Endometrium (tissue), 2 donors: Measurements from ENCODE around the gene TPD52L1.
"Not testable (repeated sequence)": the region's sequence is repeated elsewhere in the genome, so short reads cannot be mapped to it uniquely, and the experiment has no call there.

ENCODE experiments used
- FAIRE-seq: peaks from 2 replicates; lab custom pipeline; 2012; peaks lifted over from hg19 to GRCh38; lab: Jason Lieb, UNC
- donor health status: control.
- donor health status: control.

Gene TPD52L1

DNA sequence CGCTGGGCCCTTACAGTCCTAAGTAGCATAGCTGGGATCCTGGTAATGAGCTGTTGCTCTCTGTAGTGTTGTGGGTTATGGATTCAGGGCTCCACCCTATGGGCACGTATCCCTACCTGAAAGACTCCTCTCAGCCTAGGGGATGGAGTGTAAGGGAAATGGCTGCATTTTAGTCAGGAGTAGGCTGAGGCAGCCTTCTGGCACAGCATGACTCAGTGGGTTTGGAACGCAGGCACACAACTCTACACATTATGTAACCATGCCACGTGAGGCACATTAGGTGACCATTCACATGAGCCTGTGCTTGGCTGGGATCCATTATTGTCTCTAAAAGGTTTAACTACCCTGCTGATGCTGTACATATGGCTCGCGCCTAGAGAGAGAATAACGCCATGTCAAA lies 120.4 kb downstream of the TPD52L1 start:
- no peak for FAIRE-seq

DNA sequence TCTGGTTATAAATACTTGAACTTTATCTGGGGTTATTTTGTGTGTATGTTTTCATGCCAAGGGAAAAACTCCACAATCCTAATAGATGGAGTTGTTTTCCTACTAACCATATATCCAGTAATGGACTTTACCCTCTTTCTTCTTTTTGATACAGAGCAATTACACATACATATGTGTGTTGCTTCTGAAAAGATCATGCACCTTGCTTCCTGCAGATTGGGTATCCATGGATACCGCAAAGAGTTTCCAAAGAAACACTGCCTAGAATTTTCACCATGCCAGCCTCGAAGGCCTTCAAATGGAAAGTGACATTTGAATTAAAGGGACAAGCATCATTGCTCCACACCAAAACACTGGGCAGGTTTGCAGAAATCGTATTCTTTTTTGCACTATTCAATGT lies 121.4 kb downstream of the TPD52L1 start:
- FAIRE-seq = no peak

DNA sequence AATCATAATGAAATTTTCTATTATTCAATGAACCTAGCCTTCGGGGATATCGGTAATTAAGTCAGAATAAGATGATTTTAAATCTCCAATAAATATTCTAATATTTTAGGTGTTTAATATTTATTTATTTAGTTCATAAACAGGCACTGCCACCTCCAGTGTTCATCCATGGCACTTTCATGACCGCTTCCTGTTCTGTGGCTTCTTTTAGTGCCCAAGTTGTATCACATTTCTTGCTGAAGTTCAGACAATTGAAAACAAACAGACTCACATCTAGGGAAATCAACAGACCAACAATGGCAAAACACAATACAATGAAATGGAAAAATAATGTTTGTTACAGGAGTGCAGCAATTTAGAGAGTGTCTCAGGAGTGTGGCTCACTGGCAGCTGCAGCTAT lies 122.2 kb downstream of the TPD52L1 start:
- FAIRE-seq = no peak

DNA sequence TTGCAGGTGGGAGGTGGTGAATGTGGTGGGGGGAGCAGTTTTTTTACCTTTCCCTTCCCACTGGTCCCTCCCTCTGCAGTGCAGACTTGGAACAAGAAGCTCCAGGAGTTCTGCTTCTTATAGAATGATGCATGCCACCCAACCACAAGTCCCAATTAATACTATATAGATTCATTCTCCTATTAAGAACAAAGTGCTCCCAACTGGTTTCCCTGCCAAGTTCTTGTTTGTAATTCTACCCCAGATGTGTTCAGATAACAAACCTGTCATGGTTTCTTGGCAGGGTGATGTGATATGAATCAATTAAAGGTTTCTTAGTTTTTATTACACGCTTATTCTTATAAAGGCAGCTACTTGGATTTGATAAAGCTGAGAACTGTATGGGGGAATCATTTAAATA lies 124.3 kb downstream of the TPD52L1 start:
- FAIRE-seq = no peak

DNA sequence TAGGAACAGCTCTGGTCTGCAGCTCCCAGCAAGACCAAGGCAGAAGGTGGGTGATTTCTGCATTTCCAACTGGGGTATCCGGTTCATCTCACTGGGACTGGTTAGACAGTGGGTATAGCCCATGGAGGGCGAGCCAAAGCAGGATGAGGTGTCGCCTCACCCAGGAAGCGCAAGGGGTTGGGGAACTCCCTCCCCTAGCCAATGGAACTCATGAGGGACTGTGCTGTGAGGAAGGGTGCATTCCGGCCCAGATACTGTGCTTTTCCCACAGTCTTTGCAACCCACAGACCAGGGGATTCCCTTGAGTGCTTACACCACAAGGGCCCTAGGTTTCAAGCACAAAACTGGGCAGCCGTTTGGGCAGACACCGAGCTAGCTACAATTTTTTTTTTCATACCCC lies 126.4 kb downstream of the TPD52L1 start:
- FAIRE-seq = no peak

DNA sequence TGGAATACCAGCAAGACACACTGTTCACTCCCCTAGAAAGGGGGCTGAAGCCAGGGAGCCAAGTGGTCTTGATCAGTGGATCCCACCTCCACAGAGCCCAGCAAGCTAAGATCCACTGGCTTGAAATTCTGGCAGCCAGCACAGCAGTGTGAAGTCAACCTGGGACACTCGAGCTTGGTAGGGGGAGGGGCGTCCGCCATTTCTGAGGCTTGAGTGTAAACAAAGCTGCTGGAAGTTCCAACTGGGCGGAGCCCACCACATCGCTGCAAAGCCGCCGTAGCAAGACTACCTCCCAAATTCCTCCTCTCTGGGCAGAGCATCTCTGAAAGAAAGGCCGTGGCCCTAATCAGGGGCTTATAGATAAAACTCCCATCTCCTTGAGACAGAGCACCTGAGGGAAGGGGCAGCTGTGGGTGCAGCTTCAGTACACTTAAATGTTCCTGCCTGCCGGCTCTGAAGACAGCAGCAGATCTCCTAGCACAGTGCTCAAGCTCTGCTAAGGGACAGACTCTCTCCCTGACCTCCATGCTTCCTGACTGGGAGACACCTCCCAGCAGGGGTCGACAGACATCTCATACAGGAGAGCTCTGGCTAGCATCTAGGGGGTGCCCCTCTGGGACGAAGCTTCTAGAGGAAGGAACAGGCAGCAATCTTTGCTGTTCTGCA lies 126.9 kb downstream of the TPD52L1 start:
- FAIRE-seq = not testable (repeated sequence)

DNA sequence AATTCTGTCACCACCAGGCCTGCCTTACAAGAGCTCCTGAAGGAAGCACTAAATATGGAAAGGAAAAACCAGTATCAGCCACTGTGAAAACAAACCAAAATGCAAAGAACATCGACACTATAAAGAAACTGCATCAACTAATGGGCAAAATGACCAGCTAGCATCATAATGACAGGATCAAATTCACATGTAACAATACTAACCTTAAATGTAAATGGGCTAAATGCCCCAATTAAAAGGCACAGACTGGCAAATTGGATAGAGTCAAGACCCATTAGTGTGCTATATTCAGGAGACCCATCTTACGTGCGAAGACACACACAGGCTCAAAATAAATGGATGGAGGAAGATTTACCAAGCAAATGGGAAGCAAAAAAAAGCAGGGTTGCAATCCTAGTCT lies 128.9 kb downstream of the TPD52L1 start:
- not testable (repeated sequence) for FAIRE-seq

DNA sequence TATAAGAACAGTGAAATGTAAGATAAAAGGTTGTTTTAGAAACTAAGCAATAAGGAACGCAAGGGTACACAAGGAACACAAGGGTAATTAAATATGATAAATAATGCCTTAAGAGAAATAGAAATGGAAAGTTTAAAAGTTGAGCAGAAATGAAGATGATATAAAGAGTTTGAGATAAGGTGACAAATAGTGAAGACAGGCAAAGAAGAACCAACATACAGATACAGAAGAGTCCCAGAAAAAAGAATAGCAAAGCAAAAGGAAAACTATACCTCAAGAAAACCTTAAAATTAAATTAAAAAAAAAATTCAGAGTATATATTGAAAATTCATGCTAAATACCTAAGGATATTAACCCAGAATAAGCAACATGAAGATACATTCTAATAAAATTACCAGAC lies 131.8 kb downstream of the TPD52L1 start:
- FAIRE-seq = no peak

DNA sequence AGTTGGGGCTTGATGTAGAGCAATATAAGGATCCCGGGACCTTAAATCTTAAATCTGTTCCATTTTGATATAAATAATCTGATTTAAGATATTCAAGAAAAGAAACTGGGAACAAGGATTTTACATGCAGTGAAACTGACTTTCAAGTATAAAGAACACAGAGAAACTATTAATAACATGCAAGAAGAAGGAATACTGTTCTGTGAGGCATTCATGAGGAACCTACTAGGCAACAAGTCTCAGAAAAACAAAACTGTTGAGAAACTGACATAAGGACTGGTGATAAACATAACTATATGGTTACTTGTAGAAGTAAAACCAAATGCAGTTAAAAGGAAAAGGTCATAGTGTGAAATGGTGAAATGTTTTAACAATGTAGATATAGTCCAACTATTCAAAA lies 132.4 kb downstream of the TPD52L1 start:
- no peak for FAIRE-seq

DNA sequence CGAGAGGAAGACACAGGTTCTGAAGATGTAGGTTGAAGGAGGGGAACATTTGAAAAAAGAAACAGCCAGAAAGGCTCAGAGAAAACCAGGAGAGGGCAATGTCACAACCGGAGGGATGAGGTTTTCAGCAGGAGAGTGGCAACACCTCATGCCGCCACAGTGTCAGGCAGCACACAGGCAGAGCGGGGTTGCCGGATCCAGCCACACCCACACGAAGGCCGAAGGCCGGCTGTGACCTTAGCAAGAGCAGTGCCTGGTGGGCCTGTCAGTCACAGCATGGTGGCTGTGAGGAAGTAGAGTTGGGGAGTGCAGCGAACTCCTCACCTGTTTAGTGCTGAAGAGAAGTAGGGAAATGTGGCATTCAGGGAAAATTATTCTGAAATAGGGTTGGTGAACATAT lies 134.1 kb downstream of the TPD52L1 start:
- FAIRE-seq = no peak

DNA sequence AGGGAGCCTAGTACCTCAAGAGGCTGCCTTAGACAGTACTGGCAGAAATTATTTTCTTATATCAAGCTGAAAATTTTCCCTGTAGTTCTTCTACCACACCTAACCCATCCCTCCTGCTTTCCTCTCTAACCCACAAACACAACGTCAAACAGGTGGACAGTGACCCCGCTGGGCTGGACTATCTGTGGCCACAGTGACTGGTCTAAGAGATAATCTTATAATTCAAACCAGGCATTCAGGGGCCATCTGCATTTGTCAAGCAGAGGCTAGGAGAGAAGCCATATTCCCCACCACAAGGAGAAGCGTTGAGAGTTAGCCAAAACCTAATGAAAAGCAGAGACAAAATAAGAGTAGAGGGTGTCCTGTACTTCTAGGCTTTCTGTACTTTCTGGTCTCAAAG lies 140.0 kb downstream of the TPD52L1 start:
- FAIRE-seq = no peak

DNA sequence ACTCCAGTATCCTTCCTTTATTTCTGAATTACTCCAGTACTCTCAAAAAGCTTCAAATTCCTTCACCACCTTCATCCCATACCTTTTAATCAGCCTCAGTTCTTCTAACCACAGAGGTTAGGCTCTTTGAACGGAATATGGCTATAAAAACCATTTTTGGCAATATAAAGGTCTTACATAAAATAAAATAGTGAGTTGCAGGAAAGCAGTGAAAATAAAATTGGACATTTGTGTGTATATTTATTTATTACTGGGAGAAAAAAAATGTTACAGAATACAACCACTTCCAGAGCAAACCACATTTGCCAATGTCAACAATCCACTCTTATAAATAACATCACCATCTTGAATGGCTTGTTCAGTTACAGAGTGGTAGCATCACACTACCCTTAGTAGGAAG lies 140.5 kb downstream of the TPD52L1 start:
- FAIRE-seq = no peak

DNA sequence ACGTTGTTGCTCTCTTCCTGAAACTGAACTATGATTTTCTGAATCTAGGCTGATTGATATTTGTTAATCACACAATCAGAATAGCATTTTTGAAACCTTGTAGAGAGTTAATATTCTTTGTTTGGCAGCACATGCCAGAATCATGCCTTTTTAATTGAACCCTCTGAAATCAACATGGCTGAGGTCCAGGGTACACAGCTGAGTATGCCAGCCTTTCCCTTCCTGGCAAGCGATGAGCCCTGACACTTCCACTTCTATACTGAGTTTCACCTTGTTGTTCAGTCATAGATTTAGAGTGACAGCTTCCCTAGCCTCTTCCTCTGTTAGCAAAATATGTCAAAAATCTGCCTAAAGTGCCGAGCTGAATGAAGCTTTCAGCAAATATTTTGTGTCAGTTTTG lies 141.4 kb downstream of the TPD52L1 start:
- no peak for FAIRE-seq

DNA sequence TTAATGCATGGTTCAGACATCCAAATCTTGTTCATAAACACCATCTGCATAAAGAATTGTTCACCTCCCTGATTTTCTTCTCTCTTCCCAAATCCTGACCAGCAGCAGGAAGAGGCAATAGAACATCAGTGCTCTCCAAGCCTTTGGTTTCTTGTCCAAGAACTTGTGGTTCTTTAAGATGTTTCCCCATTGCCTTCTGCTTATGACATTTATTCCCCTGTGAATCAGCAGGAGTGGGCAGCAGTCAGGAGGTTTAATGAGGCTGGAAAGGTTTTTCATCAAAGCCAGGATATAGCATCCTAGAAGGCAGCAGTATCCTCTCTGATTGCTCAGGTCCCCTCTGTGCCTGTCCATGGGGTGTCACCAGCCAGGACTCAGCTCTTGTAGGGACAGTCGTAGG lies 142.9 kb downstream of the TPD52L1 start:
- FAIRE-seq = no peak

DNA sequence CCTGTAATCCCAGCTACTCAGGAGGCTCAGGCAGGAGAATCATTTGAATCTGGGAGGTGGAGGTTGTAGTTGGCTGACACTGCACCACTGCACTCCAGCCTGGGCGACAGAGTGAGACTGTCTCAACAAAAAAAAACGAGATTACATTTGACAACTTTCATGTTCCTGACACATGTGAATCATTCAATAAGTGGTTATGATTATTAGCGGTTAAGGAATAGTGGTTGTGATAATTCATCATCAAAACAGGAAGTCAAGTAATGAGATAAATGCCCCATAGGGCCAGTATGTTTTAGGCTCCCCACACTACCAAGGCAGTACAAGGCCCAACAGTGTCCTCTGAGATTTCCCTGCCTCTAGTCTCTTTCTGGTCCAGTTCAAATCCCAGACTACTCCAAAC lies 145.7 kb downstream of the TPD52L1 start:
- no peak for FAIRE-seq

DNA sequence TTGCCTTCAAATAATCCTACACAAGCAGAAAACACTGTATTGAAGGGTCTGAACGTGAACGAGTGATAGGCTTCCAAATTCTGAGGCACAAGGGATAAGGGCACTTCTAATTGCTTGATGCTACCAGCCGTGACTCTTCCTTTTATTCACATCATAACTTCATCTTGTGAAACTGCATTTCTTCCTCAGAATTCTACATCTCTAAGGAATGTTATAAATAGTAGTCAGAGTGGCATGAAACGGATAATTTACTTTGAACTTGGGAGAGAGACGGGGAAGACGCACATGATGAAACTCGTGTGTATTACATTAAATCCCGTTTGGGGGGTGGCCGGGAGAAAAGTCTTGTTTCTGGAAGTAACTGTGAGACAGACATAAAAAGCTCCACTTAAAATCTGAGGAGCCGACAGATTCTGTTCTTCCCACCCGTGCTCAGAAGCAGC lies 147.4 kb downstream of the TPD52L1 start:
- no peak for FAIRE-seq

DNA sequence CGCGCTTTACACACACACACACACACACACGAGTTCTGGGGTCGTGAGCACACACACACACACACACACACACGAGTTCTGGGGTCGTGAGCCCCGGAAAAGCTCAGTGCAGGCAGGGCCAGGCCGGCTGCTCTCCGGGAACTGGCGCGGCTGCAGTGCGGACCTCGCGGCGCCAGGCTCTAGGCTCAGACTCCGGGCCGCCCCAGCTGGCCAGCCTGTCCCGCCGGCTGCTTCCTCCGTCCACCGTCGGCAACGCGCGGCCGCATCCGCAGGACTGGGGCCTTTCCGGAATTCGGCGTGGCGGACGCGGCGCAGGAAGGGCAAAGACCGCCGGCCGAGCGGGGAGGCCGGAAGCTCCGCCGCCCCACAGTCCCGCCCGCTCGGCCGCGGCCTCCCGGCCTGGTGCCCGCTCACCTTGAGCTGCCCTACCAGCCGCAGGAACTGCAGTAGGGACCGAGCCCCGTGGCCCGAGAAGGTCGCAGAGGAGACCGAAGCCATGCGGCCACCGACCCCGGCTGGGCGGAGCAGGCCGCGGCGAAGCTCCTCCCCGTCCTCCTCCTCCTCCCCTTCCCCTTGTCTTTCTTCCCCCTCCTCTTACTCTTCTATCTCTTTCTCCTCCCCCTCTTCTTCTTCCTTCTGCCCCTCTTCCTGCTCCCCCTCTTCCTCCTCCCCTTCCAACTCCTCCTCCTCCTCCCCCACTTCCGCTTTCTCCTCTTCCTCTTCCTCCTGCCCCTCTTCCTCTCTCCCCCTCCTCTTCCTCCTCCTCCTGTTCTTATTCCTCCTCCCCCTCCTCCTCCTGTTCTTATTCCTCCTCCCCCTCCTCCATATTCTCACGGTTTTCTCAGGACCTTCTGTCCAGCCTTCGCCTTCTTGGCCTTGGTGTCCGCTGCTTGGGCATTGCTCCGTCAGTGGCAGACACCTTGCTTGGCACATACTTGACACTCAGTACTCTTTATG lies 148.1 kb downstream of the TPD52L1 start, which contains the start of gene HDDC2:
Gene HDDC2 (minus strand): TSS at position 533 of the 957 bp plus-strand sequence. CDS start 35 bp downstream, at position 498.
- no peak for FAIRE-seq

DNA sequence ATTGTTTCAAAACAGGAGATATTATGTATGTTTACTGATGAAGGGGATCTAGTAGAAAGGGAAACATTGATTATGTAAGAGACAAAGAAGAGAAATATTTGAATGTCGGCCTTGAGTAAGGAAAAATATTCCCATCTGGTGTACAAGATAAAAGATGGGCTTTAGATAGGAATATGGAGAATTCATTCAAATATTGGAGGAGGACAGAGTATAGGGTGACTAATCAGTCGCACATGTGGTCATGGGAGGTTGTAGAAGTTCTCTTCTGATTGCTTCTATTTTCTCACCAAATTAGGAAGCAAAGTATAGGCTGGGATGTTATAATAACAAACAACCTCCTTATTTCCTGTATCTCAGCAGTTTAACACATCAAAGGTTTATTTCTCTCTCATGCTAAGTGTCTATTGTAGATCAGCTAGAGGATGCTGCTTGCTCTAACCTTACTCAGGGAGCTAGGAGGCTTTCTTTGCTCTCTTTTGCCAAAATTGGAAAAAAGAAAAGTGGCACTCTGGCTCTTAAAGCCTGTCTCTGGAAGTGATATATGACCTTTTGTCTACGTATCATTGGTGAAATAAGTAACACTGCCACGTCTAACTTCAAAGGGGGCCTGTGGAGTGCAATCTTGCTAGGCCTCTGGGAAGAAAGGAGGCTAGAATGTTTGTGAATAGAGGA lies 149.4 kb downstream of the TPD52L1 start:
- no peak for FAIRE-seq

DNA sequence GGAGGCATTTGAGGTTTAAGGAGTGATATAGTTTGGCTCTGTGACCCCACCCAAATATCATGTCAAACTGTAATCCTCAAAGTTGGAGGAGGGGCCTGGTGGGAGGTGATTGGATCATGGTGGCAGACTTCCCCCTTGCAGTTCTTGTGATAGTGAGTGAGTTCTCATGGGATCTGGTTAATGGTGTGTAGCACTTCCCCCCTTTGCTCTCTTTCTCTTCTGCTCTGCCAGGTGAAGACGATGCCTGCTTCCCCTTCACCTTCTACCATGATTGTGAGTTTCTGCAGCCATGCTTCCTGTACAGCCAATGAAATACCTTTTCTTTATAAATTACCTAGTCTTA lies 149.9 kb downstream of the TPD52L1 start:
- no peak for FAIRE-seq

DNA sequence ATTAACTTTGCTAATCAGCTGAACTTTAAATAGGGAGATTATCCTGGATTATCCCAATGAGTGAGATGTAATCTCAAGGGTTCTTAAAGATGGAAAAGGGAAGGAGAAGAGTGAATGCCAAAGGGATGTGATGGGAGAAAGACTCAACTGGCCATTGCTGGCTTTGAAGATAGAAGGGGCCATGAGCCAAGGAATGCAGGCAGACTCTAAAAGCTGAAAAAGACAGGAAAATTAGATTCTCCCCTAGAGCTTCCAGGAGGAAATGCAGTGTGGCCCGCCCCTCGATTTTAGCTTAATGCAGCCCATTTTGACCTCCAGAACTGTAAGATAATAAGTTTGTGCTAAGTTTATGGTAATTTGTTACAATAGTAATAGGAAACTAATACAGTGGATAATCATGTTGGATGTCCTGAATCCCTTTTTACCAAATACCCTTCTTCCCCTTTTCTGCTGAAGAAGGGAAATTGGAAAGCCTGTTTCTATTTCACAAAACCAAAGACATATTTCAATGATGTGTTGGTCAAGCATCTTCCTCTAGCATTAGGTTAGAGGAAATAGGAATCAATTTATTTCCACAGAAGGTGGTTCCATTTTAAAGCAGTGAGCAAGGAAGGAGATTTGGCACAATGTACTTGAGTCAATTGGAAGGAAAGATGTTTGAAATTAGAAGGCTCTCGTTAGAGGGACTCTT lies 151.5 kb downstream of the TPD52L1 start:
- no peak for FAIRE-seq

DNA sequence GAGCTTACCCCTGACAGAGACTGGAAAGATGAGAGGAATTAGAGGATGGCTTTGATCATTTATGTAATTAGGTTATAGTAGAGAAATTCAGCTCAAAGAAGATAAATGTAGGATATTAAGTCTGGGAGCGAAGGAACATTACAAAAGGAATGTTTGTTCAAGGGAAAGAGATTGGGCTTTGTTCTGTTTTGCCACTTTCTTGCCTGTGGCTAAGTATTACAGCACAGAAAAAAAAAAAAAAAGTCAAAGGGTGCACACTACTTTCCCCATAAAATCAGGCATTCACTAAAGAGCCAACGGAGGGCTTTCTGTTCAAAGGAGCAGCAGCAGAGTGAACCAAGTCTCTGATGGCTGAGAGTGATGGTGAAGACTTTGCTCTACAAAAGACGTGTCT lies 153.2 kb downstream of the TPD52L1 start:
- FAIRE-seq = no peak

DNA sequence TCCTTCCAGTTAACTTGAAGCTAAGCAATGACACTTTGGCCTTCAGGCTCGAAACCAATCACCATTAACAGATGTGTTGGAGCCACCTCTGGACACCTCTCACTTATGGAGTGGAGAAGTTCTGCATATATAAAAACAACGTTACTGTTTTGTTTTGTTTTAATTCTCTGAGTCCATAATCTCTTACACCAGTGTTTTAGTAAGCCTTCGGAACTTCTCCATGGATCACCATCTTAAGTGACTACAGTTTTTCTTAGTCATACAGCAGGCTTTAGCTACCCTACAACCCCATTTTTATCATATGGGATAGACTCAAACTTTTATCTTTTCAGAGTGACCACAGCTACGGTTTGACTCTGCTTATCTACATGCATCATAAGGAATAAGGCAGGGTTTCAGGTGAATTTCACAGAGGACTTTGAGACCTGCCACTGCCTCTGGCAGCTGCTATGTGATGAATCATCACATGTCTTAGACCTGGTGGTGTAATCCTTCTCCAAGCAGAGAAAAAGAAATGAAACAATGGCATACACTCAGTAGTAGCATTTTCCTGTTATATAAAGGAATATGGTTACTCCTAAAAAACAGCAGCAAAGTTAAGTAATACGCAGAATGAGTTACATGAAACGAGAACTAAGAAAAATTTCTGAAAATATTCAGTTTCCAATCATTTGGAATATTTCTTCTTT lies 153.7 kb downstream of the TPD52L1 start:
- FAIRE-seq = no peak
